Naive thymus-derived CD8-positive, alpha-beta T cell (primary cell): ENCODE measurements around the gene PREX1. TPM values are rescaled to one million over a fixed set of nuclear protein-coding genes. Genes with fewer than 3 reads are reported as not detected.
A peak's percentile ranks its signal among the peaks of the same experiment; 100 is the strongest.

ENCODE experiments used
- ATAC-seq, 2 donors: fragments of 150-1000 bp; cut with Tn5 transposase in 1 of 2; sonication (Bioruptor Pico), chemical (Tn5 transposase) in 1 of 2; 1 replicate in 1 of 2; 2 replicates in 1 of 2; pipeline ENCODE4 v1.10.0; 2021; ENCODE audit warnings: mild to moderate bottlenecking in 2 of 2, moderate library complexity in 2 of 2
- POLR2A ChIA-PET: fragments of 350-600 bp; sonication (Branson Sonifier 250); formaldehyde crosslinking; loops from one replicate; lab custom pipeline; 2021; ENCODE audit warnings: antibody characterized with exemption; lab: Charles Lee
- DNase-seq, 10 donors: peaks; one replicate each; pipeline versions ENCODE4 v3.0.0 to v3.0.0-alpha.2; 2020 to 2022
- H3K27ac Mint-ChIP-seq, 10 donors: one replicate each; pipeline ENCODE4 v1.8.0; 2020 to 2022; ENCODE audit warnings: mild to moderate bottlenecking in 10 of 10, mixed read lengths in 10 of 10, moderate library complexity in 4 of 10, inconsistent platforms in 1 of 10
- H3K27me3 Mint-ChIP-seq, 5 donors: one replicate each; pipeline ENCODE4 v1.8.0; 2021 to 2022; ENCODE audit warnings: mixed read lengths in 5 of 5
- H3K36me3 Mint-ChIP-seq, 3 donors: one replicate each; pipeline ENCODE4 v1.8.0; 2020 to 2022; ENCODE audit warnings: mixed read lengths in 3 of 3, mild to moderate bottlenecking in 2 of 3, inconsistent platforms in 1 of 3
- H3K4me1 Mint-ChIP-seq, 4 donors: one replicate each; pipeline ENCODE4 v1.8.0; 2021 to 2022; ENCODE audit warnings: mixed read lengths in 4 of 4
- H3K4me3 Mint-ChIP-seq, 10 donors: one replicate each; pipeline ENCODE4 v1.8.0; 2020 to 2022; ENCODE audit warnings: mild to moderate bottlenecking in 10 of 10, mixed read lengths in 10 of 10, moderate library complexity in 6 of 10, inconsistent platforms in 1 of 10
- H3K9me3 Mint-ChIP-seq, 9 donors: one replicate each; pipeline ENCODE4 v1.8.0; 2020 to 2022; ENCODE audit warnings: mixed read lengths in 9 of 9, mild to moderate bottlenecking in 3 of 9, inconsistent platforms in 1 of 9, moderate library complexity in 1 of 9
- polyA plus RNA-seq, 3 donors: library from polyadenylated mRNA; unstranded; fragments of 300-500 nt; fragmentation: Illumina TruSeq; gene quantifications; one replicate each; pipeline ENCODE4 v1.2.3, GENCODE V29; 2021
- total RNA-seq, 8 experiments: library from RNA in 2 of 8; stranded (reverse) in 2 of 8; gene quantifications; one replicate each; pipeline ENCODE4 v1.2.3 and lab custom pipeline; 2021 to 2026

The PREX1 gene
- total and polyA plus RNA-seq, 5 experiments from 2014 or later: 14.4 to 141 (median 38.5) TPM

GRCh38 chr20:48698507-48699267, 129.1 kb downstream of the PREX1 start:
- H3K9me3 Mint-ChIP-seq: no peaks in the 10 kb centered on the region
- no peaks in the 10 kb centered on the region for H3K27me3 Mint-ChIP-seq
- ATAC-seq (no peak), DNase-seq (no peak)
- no peak overlapping the region for H3K4me3 Mint-ChIP-seq
- POLR2A ChIA-PET: interaction anchor here (0.6 kb wide), 1 partner anchor 33 kb away, joined by 3 read pairs; no protein-coding TSS in a partner anchor
- peaks cover 27 to 39% (median 37%) of the 10 kb centered on the region in 4 donors for H3K4me1 Mint-ChIP-seq
- H3K27ac Mint-ChIP-seq: peak overlapping the region in 6 of 10 donors; percentile 34 to 94 (median 64)
- H3K36me3 Mint-ChIP-seq: peaks cover 0 to 80% (median 13%) of the 10 kb centered on the region in 3 donors

- POLR2A ChIA-PET: interaction anchor here (0.6 kb wide), 2 partner anchors 34 to 134 kb away, joined by 3 read pairs; no protein-coding TSS in a partner anchor
- H3K27ac Mint-ChIP-seq: peak overlapping the region in 4 of 10 donors; percentile 34 to 94 (median 69)
- H3K36me3 Mint-ChIP-seq: peaks cover 0 to 80% (median 13%) of the 10 kb centered on the region in 3 donors
- no peak overlapping the region for H3K4me3 Mint-ChIP-seq
- ATAC-seq (no peak), DNase-seq (no peak)
- no peaks in the 10 kb centered on the region for H3K27me3 Mint-ChIP-seq
- H3K9me3 Mint-ChIP-seq: no peaks in the 10 kb centered on the region
- peaks cover 27 to 39% (median 35%) of the 10 kb centered on the region in 4 donors for H3K4me1 Mint-ChIP-seq
Measured at GRCh38 chr20:48697845-48698491, 129.8 kb downstream of the PREX1 start.

GRCh38 chr20:48696671-48697070, 131.1 kb downstream of the PREX1 start:
- DNase-seq (no peak), ATAC-seq (no peak)
- Mint-ChIP-seq H3K36me3 (peaks cover 0 to 82% (median 12%) of the 10 kb centered on the region in 3 donors), H3K4me1 (peaks cover 26 to 36% (median 30%) of the 10 kb centered on the region in 4 donors), H3K27ac (peak overlapping the region in 1 of 10 donors; percentile 46), H3K4me3 (no peak overlapping the region), H3K27me3 (no peaks in the 10 kb centered on the region), H3K9me3 (no peaks in the 10 kb centered on the region)
- POLR2A ChIA-PET: no interaction called here

GRCh38 chr20:48695738-48696137, 132.1 kb downstream of the PREX1 start:
- no peaks in the 10 kb centered on the region for H3K9me3 Mint-ChIP-seq
- peak overlapping the region in 6 of 10 donors; percentile 3 to 83 (median 28) for H3K27ac Mint-ChIP-seq
- no peaks in the 10 kb centered on the region for H3K27me3 Mint-ChIP-seq
- H3K36me3 Mint-ChIP-seq: peaks cover 0 to 84% (median 16%) of the 10 kb centered on the region in 3 donors
- no peak overlapping the region for H3K4me3 Mint-ChIP-seq
- DNase-seq (no peak), ATAC-seq (no peak)
- H3K4me1 Mint-ChIP-seq: peaks cover 26 to 38% (median 30%) of the 10 kb centered on the region in 4 donors
- POLR2A ChIA-PET: no interaction called here

GRCh38 chr20:48695255-48695654, 132.5 kb downstream of the PREX1 start:
- POLR2A ChIA-PET: no interaction called here
- Mint-ChIP-seq H3K4me3 (no peak overlapping the region), H3K9me3 (no peaks in the 10 kb centered on the region), H3K27me3 (no peaks in the 10 kb centered on the region), H3K27ac (peak overlapping the region in 8 of 10 donors; percentile 9 to 83 (median 50)), H3K36me3 (peaks cover 0 to 83% (median 16%) of the 10 kb centered on the region in 3 donors), H3K4me1 (peaks cover 24 to 34% (median 31%) of the 10 kb centered on the region in 4 donors)
- ATAC-seq (no peak), DNase-seq (no peak)

GRCh38 chr20:48694381-48694865, 133.4 kb downstream of the PREX1 start:
- peak overlapping the region in 6 of 10 donors; percentile 3 to 83 (median 44) for H3K27ac Mint-ChIP-seq
- H3K36me3 Mint-ChIP-seq: peaks cover 0 to 83% (median 20%) of the 10 kb centered on the region in 3 donors
- POLR2A ChIA-PET: no interaction called here
- DNase-seq (no peak), ATAC-seq (no peak)
- H3K9me3 Mint-ChIP-seq: no peaks in the 10 kb centered on the region
- H3K27me3 Mint-ChIP-seq: no peaks in the 10 kb centered on the region
- H3K4me3 Mint-ChIP-seq: no peak overlapping the region
- H3K4me1 Mint-ChIP-seq: peaks cover 22 to 35% (median 29%) of the 10 kb centered on the region in 4 donors

DNA sequence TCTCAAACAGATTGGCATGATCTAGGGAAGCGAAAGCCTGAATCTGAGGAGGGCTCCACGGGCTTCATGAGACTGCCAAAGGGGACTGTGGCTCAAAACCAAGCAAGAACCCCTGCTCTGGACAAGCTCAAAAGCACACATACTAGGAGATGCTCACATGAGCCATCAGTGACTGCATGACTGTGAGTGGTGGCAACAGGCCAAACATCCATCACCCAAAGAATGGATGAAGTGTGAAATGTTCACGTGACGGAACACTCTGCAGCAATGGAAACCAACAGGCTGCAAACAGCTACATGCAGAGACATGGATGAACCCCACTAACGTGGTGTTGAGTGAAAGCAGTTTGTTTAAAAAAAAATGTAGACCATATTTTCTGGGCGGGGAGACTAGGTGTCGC, 136.3 kb downstream of the PREX1 start:
- ATAC-seq (no peak), DNase-seq (no peak)
- Mint-ChIP-seq H3K27ac (peak overlapping the region in 2 of 10 donors; percentile 62 to 83), H3K36me3 (peaks cover 0 to 81% (median 21%) of the 10 kb centered on the region in 3 donors), H3K27me3 (no peaks in the 10 kb centered on the region), H3K4me1 (peaks cover 18 to 41% (median 22%) of the 10 kb centered on the region in 4 donors), H3K4me3 (no peak overlapping the region), H3K9me3 (no peaks in the 10 kb centered on the region)
- POLR2A ChIA-PET: interaction anchor here (0.6 kb wide), 1 partner anchor 214 kb away, joined by 3 read pairs; no protein-coding TSS in a partner anchor

DNA sequence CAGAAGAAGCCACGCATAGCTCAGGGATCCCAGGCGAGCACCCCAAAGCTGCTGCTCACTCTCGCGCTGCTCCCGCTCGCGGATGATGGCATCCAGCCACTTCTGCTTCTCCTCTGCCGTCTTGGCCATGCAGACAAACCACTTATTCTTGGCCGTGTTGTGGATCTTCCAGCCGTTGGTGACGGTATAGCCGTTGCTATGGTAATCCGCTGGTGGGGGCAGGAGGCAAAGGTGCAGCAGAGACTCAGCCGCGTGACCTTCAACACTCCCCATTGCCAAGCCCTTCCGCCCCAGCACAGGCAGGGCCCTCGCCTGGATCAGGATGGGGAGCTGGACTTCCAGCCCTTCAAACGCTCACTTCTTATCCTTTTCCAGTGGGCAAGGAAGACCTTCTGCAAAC, 136.9 kb downstream of the PREX1 start:
- Mint-ChIP-seq H3K9me3 (no peaks in the 10 kb centered on the region), H3K4me3 (no peak overlapping the region), H3K27me3 (no peaks in the 10 kb centered on the region), H3K4me1 (peaks cover 18 to 41% (median 21%) of the 10 kb centered on the region in 4 donors), H3K27ac (peak overlapping the region in 4 of 10 donors; percentile 33 to 83 (median 67)), H3K36me3 (peaks cover 0 to 79% (median 16%) of the 10 kb centered on the region in 3 donors)
- no peak for ATAC-seq
- POLR2A ChIA-PET: interaction anchor here (0.6 kb wide), 2 partner anchors 141 to 214 kb away, joined by 3 read pairs; no protein-coding TSS in a partner anchor
- DNase-seq: no peak

- H3K4me3 Mint-ChIP-seq: peak overlapping the region in 3 of 10 donors; percentile 3 to 41 (median 7)
- no peak for DNase-seq
- H3K36me3 Mint-ChIP-seq: peaks cover 0 to 79% (median 18%) of the 10 kb centered on the region in 3 donors
- no peaks in the 10 kb centered on the region for H3K27me3 Mint-ChIP-seq
- POLR2A ChIA-PET: interaction anchor here (0.6 kb wide), 2 partner anchors 142 to 192 kb away, joined by 3 to 7 read pairs; no protein-coding TSS in a partner anchor
- no peak for ATAC-seq
- peak overlapping the region in 5 of 10 donors; percentile 27 to 86 (median 43) for H3K27ac Mint-ChIP-seq
- no peaks in the 10 kb centered on the region for H3K9me3 Mint-ChIP-seq
- peaks cover 19 to 45% (median 21%) of the 10 kb centered on the region in 4 donors for H3K4me1 Mint-ChIP-seq
Measured at GRCh38 chr20:48689874-48690571, 137.8 kb downstream of the PREX1 start.

DNA sequence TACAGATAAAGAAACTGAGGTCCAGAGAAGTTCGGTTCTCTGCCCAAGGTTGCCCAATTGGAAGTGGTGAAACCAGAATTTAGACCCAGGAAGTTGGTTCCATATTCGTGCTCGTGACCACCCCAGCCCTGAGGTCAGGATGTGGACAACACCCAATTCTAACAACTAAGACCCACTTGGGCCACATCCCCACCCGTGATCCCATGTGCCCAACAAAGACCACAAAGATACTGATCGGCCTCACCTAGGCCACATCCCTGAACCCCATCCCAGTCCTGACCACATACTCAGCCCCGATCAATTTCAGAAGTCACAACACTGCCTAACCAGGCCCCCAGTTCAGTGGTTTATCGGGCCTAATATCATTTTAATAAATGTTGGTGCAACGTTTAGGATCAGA, 138.4 kb downstream of the PREX1 start:
- H3K4me3 Mint-ChIP-seq: peak overlapping the region in 1 of 10 donors; percentile 41
- no peak for ATAC-seq
- H3K9me3 Mint-ChIP-seq: no peaks in the 10 kb centered on the region
- peaks cover 24 to 43% (median 25%) of the 10 kb centered on the region in 4 donors for H3K4me1 Mint-ChIP-seq
- no peaks in the 10 kb centered on the region for H3K27me3 Mint-ChIP-seq
- peak in 1 of 10 donors; percentile 25 for DNase-seq
- POLR2A ChIA-PET: no interaction called here
- H3K27ac Mint-ChIP-seq: peak overlapping the region in 7 of 10 donors; percentile 27 to 86 (median 47)
- H3K36me3 Mint-ChIP-seq: peaks cover 0 to 79% (median 19%) of the 10 kb centered on the region in 3 donors

GRCh38 chr20:48688579-48688978, 139.2 kb downstream of the PREX1 start:
- POLR2A ChIA-PET: no interaction called here
- ATAC-seq (no peak), DNase-seq (no peak)
- H3K27ac Mint-ChIP-seq: peak overlapping the region in 4 of 10 donors; percentile 40 to 86 (median 69)
- H3K4me3 Mint-ChIP-seq: no peak overlapping the region
- no peaks in the 10 kb centered on the region for H3K9me3 Mint-ChIP-seq
- H3K4me1 Mint-ChIP-seq: peaks cover 24 to 43% (median 26%) of the 10 kb centered on the region in 4 donors
- no peaks in the 10 kb centered on the region for H3K27me3 Mint-ChIP-seq
- peaks cover 0 to 83% (median 19%) of the 10 kb centered on the region in 3 donors for H3K36me3 Mint-ChIP-seq
